Measurements from ENCODE around the gene ANKMY2.

Gene ANKMY2

DNA sequence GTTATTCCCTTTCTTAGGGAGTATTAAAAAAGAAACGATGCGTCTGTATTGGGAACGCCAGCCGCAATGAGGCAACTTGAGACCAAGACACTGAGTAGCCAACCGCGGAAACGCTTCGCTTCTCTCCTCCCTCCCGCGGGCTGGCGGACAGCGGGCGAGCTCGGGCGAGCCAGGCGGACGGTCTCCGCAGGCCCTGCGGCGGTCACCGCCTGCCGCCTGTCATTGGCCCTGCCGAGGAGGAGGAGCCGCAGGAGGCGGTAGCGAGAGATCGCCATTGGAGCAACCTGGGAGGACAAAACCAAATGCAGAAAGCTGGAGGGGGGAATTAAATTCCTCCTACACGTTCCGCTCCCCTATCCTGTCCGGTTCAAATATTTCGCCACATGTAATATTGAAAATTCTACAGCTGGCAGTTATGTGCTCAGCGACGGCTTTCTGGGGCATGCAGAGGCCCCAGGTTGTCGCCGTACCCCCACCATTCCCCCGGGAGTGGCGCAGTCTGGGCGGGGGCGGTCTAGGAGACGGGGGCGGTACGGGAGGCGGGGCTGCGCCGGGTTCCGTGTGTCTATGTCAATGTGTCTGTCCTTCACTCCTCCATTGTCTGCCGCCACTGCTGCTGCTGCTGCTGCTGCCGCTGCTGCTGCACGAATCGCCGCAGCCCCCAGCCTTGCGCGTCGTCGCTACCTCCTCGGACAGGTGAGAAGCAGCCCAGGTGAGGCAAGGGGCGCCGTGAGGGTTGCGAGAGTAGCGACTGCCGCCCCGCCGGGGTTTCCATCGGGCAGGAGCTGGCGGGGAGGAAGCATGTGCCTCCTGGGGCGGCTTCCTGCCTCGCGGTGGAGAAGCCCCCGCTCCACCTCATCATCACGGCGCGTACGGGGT lies at the start of gene ANKMY2, which contains the start of gene BZW2:
Gene ANKMY2 (minus strand): TSS at position 162 of the 879 bp plus-strand sequence. CDS start 181 bp downstream, outside the sequence.
Gene BZW2 (plus strand): TSS at position 589 of the 879 bp plus-strand sequence. CDS start 19,263 bp downstream, outside the sequence.
- TF ChIP-seq CTCF (IDR thresholded peaks at IDR 0.05; ENCODE audit: low read depth, low read length, missing control alignments), result no peak
- peak within 1 kb of the TSS; percentile 91 for H3K4me3 ChIP-seq (replicated peaks; ENCODE audit: low read depth, low read length)
- peak; percentile 86 for DNase-seq (ENCODE audit: extremely low read depth, low read depth)

DNA sequence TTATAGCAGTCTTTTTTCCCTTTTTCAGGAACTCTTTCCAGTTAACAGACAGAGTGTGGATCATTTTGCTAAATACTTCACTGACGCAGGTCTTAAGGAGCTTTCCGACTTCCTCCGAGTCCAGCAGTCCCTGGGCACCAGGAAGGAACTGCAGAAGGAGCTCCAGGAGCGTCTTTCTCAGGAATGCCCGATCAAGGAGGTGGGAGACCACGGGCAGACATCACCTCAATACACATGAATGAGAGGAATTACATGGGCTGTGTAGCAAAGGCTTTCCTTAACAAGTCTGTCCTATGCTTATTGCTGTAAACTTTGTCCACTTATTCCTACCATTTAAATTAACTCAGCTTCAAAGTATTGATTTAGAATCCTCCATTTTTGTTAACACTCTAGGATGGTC lies 49.3 kb upstream of the ANKMY2 start:
- H3K4me3 ChIP-seq (replicated peaks; ENCODE audit: low read depth, low read length), result no peak overlapping the region
- TF ChIP-seq CTCF (IDR thresholded peaks at IDR 0.05; ENCODE audit: low read depth, low read length, missing control alignments), result no peak
- DNase-seq (ENCODE audit: extremely low read depth, low read depth), result no peak

- no peak overlapping the region for H3K4me3 ChIP-seq (replicated peaks; ENCODE audit: low read depth, low read length)
- TF ChIP-seq CTCF (IDR thresholded peaks at IDR 0.05; ENCODE audit: low read depth, low read length, missing control alignments), result no peak
- DNase-seq (ENCODE audit: extremely low read depth, low read depth), result no peak
These were observed 48.2 kb upstream of the ANKMY2 start for GRCh38 chr7:16693601-16694318.

DNA sequence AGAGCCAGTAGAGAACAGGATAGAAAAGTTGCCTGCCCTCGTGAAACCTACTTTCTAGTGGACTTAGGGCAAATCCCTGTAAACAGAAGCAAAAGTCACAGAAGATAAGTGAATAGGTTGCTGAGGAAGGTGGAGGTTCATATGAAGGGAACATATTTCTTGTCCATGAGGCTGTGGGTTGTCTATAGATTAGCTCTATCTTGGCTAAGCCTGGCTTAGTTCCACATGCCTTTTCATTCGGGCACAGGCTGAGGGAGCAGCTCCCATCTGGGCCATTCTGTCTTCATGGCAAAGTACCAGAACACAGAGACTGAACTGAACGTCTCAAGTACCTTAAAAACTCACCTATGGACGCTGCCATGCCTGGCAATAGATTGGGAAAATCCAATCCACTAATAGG lies 45.7 kb upstream of the ANKMY2 start:
- no peak for TF ChIP-seq CTCF (IDR thresholded peaks at IDR 0.05; ENCODE audit: low read depth, low read length, missing control alignments)
- DNase-seq (ENCODE audit: extremely low read depth, low read depth), result no peak
- H3K4me3 ChIP-seq (replicated peaks; ENCODE audit: low read depth, low read length), result no peak overlapping the region

- no peak for DNase-seq (ENCODE audit: extremely low read depth, low read depth)
- no peak for TF ChIP-seq CTCF (IDR thresholded peaks at IDR 0.05; ENCODE audit: low read depth, low read length, missing control alignments)
These were observed 42.7 kb upstream of the ANKMY2 start for GRCh38 chr7:16688249-16688648.

GRCh38 chr7:16685535-16685934 lies 40.0 kb upstream of the ANKMY2 start:
- DNase-seq (ENCODE audit: extremely low read depth, low read depth), result no peak

More at GRCh38 chr7:16688249-16688648, 42.7 kb upstream of the ANKMY2 start:
- H3K4me3 ChIP-seq (replicated peaks; ENCODE audit: low read depth, low read length), result no peak overlapping the region

More at GRCh38 chr7:16685535-16685934, 40.0 kb upstream of the ANKMY2 start:
- no peak overlapping the region for H3K4me3 ChIP-seq (replicated peaks; ENCODE audit: low read depth, low read length)
- no peak for TF ChIP-seq CTCF (IDR thresholded peaks at IDR 0.05; ENCODE audit: low read depth, low read length, missing control alignments)
